ENCODE measurements around the gene GALNT15.

GRCh38 chr3:16182612-16183011 is 8.1 kb downstream of the GALNT15 start:
- TF ChIP-seq CEBPB (IDR thresholded peaks at IDR 0.05): no peak
- TF ChIP-seq CREB1 (IDR thresholded peaks at IDR 0.05; ENCODE audit: low read depth): no peak
- no peak for TF ChIP-seq YY1 (IDR thresholded peaks at IDR 0.05; ENCODE audit: low read depth)
- no peak for TF ChIP-seq MAX (IDR thresholded peaks at IDR 0.05)
- no peak for TF ChIP-seq NFIC (IDR thresholded peaks at IDR 0.05)
- no peak for TF ChIP-seq TCF12 (IDR thresholded peaks at IDR 0.05; ENCODE audit: low read depth)
- TF ChIP-seq RAD21 (IDR thresholded peaks at IDR 0.05; ENCODE audit: low read depth): no peak
- no peak for TF ChIP-seq FOXM1 (IDR thresholded peaks at IDR 0.05; ENCODE audit: borderline replicate concordance, low read depth)
- TF ChIP-seq, protein P1, sequence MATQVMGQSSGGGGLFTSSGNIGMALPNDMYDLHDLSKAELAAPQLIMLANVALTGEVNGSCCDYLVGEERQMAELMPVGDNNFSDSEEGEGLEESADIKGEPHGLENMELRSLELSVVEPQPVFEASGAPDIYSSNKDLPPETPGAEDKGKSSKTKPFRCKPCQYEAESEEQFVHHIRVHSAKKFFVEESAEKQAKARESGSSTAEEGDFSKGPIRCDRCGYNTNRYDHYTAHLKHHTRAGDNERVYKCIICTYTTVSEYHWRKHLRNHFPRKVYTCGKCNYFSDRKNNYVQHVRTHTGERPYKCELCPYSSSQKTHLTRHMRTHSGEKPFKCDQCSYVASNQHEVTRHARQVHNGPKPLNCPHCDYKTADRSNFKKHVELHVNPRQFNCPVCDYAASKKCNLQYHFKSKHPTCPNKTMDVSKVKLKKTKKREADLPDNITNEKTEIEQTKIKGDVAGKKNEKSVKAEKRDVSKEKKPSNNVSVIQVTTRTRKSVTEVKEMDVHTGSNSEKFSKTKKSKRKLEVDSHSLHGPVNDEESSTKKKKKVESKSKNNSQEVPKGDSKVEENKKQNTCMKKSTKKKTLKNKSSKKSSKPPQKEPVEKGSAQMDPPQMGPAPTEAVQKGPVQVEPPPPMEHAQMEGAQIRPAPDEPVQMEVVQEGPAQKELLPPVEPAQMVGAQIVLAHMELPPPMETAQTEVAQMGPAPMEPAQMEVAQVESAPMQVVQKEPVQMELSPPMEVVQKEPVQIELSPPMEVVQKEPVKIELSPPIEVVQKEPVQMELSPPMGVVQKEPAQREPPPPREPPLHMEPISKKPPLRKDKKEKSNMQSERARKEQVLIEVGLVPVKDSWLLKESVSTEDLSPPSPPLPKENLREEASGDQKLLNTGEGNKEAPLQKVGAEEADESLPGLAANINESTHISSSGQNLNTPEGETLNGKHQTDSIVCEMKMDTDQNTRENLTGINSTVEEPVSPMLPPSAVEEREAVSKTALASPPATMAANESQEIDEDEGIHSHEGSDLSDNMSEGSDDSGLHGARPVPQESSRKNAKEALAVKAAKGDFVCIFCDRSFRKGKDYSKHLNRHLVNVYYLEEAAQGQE (IDR thresholded peaks at IDR 0.05; ENCODE audit: low read depth): no peak
- TF ChIP-seq TAF1 (IDR thresholded peaks at IDR 0.05; ENCODE audit: low read depth): no peak
- TF ChIP-seq EP300 (IDR thresholded peaks at IDR 0.05; ENCODE audit: borderline replicate concordance): no peak

All from Ishikawa (cell line).